GM21619 (cell line): ENCODE data around the gene RHBDL3.

Experiments
- ATAC-seq: cut with Tn5 transposase; IDR thresholded peaks from one replicate; pipeline ENCODE4 v1.9.1; 2021; ENCODE audit not compliant: unreplicated experiment

RHBDL3 gene

DNA sequence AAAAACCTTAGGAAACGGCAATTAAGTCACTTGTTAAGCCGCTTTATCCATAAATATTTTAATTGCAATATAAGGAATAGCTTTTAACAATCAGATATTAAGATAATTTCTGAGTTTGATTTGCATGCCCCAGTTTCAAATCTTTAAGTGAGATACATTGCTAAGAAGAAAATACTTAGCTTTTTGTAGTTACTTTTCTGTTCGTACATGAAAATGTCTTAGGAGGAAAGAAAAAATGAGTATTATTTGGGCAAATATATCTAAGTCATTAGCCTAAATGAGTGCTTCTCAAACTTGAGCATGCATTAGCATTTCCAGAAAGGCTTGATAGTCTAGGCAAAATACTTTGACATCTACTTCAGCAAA, 90.7 kb downstream of the RHBDL3 start:
- no peak for ATAC-seq

DNA sequence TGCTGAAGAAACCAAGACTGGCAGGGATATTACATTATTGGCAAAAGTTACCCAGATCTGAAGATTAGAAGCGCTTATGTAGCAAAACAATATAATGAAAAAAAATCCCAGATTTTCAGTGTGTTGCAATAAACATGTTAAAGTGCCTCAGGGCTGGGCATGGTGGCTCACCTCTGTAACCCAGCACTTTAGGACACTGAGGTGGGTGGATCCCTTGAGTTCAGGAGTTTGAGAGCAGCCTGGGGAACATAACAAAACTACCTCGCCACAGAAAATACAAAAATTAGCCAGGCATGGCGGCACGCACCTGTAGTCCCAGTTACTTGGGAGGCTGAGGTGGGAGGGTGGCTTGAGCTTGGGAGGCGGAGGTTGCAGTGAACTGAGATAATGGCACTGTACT, 91.1 kb downstream of the RHBDL3 start:
- ATAC-seq: no peak

DNA sequence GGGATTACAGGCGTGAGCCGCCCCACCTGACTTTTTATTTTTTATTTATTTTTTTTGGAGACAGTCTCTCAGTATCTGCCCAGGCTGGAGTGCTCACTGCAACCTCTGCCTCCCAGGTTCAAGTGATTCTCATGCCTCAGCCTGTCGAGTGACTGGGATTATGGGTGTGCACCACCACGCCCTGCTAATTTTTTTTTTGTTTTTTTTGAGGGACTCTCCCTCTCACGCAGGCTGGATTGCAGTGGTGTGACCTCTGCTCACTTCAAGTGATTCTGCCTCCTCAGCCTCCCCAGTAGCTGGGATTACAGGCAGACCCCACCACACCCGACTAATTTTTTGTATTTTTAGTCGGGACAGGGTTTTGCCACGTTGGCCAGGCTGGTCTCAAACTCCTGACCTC, 92.0 kb downstream of the RHBDL3 start:
- no peak for ATAC-seq

DNA sequence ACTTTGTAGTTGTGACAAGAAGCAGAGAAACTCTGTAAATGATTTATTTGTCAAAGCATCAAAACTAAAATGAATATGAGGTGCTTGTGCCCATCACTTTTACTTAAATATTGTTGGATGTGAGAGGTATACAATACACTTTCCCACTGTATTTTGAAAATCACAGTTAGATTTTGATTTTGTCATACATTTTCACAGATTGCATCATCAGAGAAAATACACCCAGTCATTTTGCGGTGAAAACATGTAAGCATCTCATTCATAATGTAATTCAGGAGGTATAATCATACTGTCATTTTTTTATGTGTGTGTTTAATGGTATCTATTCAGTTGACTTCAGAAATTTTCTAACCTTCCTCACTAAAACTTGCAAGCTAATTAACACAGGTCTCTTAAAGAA, 95.6 kb downstream of the RHBDL3 start:
- ATAC-seq: no peak

DNA sequence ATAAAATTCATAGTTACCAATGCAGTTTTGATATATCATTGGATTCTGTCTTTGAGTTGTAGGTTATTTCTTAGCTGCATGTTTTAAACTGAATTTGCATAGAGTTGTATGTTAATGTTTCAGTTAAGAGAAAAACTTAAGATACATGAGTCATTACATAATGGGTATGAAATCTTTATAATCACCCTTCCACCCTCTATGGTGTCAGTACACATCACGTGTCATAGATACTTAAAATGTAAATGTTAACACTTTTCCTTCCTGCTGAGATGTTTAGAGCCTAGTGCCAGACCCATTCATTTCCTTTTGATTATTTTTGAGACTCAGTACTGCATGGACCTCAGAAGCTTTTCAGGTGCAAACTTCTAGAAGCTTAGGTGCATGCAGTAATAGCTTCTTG, 104.8 kb downstream of the RHBDL3 start:
- ATAC-seq: no peak
